ENCODE data around the gene ACOXL. TPM values are rescaled to one million over a fixed set of nuclear protein-coding genes. Genes with fewer than 3 reads are reported as not detected.

The ACOXL gene
- total RNA-seq, 4 donors from 2014 or later: 0.64 TPM; not detected in 3

GRCh38 chr2:110995911-110996310, 263.5 kb downstream of the ACOXL start:
- WGBS: 67% methylated on average over 6 of the region's 6 CpGs
- H3K4me1 ChIP-seq: peaks cover 6% of the 10 kb centered on the region
- TF ChIP-seq CTCF (IDR thresholded peaks at IDR 0.05) (no peak), POLR2AphosphoS5 (IDR thresholded peaks at IDR 0.05) (no peak), EP300 (IDR thresholded peaks at IDR 0.05) (no peak), POLR2A (IDR thresholded peaks at IDR 0.05) (no peak)

GRCh38 chr2:110997331-110998045, 265.1 kb downstream of the ACOXL start:
- H3K4me1 ChIP-seq: peaks cover 6% of the 10 kb centered on the region
- TF ChIP-seq EP300 (IDR thresholded peaks at IDR 0.05): no peak
- TF ChIP-seq CTCF (IDR thresholded peaks at IDR 0.05): no peak
- no peak for TF ChIP-seq POLR2AphosphoS5 (IDR thresholded peaks at IDR 0.05)
- no peak for TF ChIP-seq POLR2A (IDR thresholded peaks at IDR 0.05)
- no peaks in the 10 kb centered on the region for H3K9me3 ChIP-seq
- H3K27ac ChIP-seq: no peak overlapping the region
- no peak for DNase-seq (ENCODE audit: low spot score in 2 of 2)
- peaks cover 36% of the 10 kb centered on the region for H3K27me3 ChIP-seq
- 36% methylated on average over 6 of the region's 6 CpGs for WGBS
- H3K4me3 ChIP-seq: no peak overlapping the region
- H3K36me3 ChIP-seq: no peaks in the 10 kb centered on the region

More at GRCh38 chr2:110995911-110996310, 263.5 kb downstream of the ACOXL start:
- H3K9me3 ChIP-seq: no peaks in the 10 kb centered on the region
- H3K27ac ChIP-seq: no peak overlapping the region
- H3K36me3 ChIP-seq: no peaks in the 10 kb centered on the region
- no peak overlapping the region for H3K4me3 ChIP-seq
- H3K27me3 ChIP-seq: peaks cover 43% of the 10 kb centered on the region
- DNase-seq (ENCODE audit: low spot score in 2 of 2): no peak

GRCh38 chr2:110998311-110998710, 265.9 kb downstream of the ACOXL start:
- Histone ChIP-seq H3K4me1 (peaks cover 6% of the 10 kb centered on the region), H3K9me3 (no peaks in the 10 kb centered on the region), H3K27ac (no peak overlapping the region), H3K4me3 (no peak overlapping the region), H3K36me3 (no peaks in the 10 kb centered on the region), H3K27me3 (peaks cover 34% of the 10 kb centered on the region)
- WGBS: 43% methylated on average over 4 of the region's 4 CpGs
- TF ChIP-seq EP300 (IDR thresholded peaks at IDR 0.05) (no peak), CTCF (IDR thresholded peaks at IDR 0.05) (no peak)
- DNase-seq (ENCODE audit: low spot score in 2 of 2): no peak

GRCh38 chr2:110999626-111000025, 267.3 kb downstream of the ACOXL start:
- Histone ChIP-seq H3K4me3 (no peak overlapping the region), H3K27ac (no peak overlapping the region), H3K9me3 (no peaks in the 10 kb centered on the region), H3K4me1 (no peaks in the 10 kb centered on the region), H3K27me3 (peaks cover 32% of the 10 kb centered on the region), H3K36me3 (no peaks in the 10 kb centered on the region)
- no peak for TF ChIP-seq CTCF (IDR thresholded peaks at IDR 0.05)
- no peak for TF ChIP-seq POLR2A (IDR thresholded peaks at IDR 0.05)
- TF ChIP-seq POLR2AphosphoS5 (IDR thresholded peaks at IDR 0.05): no peak
- no peak for TF ChIP-seq EP300 (IDR thresholded peaks at IDR 0.05)
- no peak for DNase-seq (ENCODE audit: low spot score in 2 of 2)

GRCh38 chr2:111005307-111005706, 272.9 kb downstream of the ACOXL start:
- no peaks in the 10 kb centered on the region for H3K36me3 ChIP-seq
- no peak for TF ChIP-seq EP300 (IDR thresholded peaks at IDR 0.05)
- TF ChIP-seq POLR2AphosphoS5 (IDR thresholded peaks at IDR 0.05): no peak
- no peak for TF ChIP-seq CTCF (IDR thresholded peaks at IDR 0.05)
- no peak for TF ChIP-seq POLR2A (IDR thresholded peaks at IDR 0.05)
- H3K4me3 ChIP-seq: no peak overlapping the region
- peaks cover 11% of the 10 kb centered on the region for H3K27me3 ChIP-seq
- WGBS: 88% methylated on average over 3 of the region's 3 CpGs
- H3K27ac ChIP-seq: no peak overlapping the region
- DNase-seq (ENCODE audit: low spot score in 2 of 2): no peak
- no peaks in the 10 kb centered on the region for H3K4me1 ChIP-seq
- H3K9me3 ChIP-seq: no peaks in the 10 kb centered on the region
